Vagina (tissue), 2 donors: ENCODE measurements around the gene EIF2AK3.

Experiments
- CTCF ChIP-seq, 3 experiments: fragments of 450-650 bp in 2 of 3; fragments of 200-600 bp in 1 of 3; sonication (generic) in 1 of 3; IDR thresholded peaks; one replicate each; pipeline ENCODE4 v1.5.1; 2017 to 2019; ENCODE audit warnings: antibody characterized with exemption in 3 of 3, mild to moderate bottlenecking in 2 of 3, moderate library complexity in 2 of 3
- POLR2A ChIP-seq, 2 donors: fragments of 450-650 bp; IDR thresholded peaks; one replicate each; pipeline ENCODE4 v1.6.1; 2017; ENCODE audit warnings: antibody characterized with exemption in 2 of 2, mild to moderate bottlenecking in 2 of 2, moderate library complexity in 2 of 2

- TF ChIP-seq CTCF (IDR thresholded peaks at IDR 0.05) (no peak), POLR2A (IDR thresholded peaks at IDR 0.05) (no peak)
Measured at GRCh38 chr2:88568179-88568578, 59.1 kb downstream of the EIF2AK3 start.
